ENCODE data around the gene TMPRSS7. TPM values are rescaled to one million over a fixed set of nuclear protein-coding genes. Genes with fewer than 3 reads are reported as not detected.
A peak's percentile ranks its signal among the peaks of the same experiment; 100 is the strongest.

TMPRSS7 gene, protein sequence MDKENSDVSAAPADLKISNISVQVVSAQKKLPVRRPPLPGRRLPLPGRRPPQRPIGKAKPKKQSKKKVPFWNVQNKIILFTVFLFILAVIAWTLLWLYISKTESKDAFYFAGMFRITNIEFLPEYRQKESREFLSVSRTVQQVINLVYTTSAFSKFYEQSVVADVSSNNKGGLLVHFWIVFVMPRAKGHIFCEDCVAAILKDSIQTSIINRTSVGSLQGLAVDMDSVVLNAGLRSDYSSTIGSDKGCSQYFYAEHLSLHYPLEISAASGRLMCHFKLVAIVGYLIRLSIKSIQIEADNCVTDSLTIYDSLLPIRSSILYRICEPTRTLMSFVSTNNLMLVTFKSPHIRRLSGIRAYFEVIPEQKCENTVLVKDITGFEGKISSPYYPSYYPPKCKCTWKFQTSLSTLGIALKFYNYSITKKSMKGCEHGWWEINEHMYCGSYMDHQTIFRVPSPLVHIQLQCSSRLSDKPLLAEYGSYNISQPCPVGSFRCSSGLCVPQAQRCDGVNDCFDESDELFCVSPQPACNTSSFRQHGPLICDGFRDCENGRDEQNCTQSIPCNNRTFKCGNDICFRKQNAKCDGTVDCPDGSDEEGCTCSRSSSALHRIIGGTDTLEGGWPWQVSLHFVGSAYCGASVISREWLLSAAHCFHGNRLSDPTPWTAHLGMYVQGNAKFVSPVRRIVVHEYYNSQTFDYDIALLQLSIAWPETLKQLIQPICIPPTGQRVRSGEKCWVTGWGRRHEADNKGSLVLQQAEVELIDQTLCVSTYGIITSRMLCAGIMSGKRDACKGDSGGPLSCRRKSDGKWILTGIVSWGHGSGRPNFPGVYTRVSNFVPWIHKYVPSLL
- total RNA-seq, result 1 to 10 TPM in 1 of 2 donors, under 1 TPM in 1; 0.24 to 1.6 TPM

DNA sequence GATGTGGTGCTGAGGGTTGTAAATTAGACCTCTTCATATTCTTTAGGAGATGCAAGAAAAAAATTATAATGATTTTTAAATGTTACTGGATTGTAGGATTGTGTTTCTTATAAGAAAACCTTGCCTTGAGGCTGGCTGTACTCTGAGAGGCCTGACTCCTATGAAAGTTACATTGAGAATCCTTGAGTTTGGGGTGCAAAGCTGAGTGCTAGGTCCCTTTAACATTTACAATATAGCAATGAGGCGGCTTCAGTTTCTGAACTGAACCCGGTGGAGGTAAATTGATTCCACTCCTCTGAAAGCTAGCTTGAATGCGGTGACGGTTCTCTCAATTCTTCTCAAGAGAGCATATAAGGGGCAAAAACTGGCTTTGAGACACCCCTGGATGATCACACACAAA, at the start of gene TMPRSS7:
Gene TMPRSS7, plus strand, starts transcription at position 301 of the 400 bp plus-strand sequence. CDS start 110 bp downstream, outside the sequence.
- H3K27ac Mint-ChIP-seq, result no peak within 1 kb of the TSS
- no peaks in the 10 kb centered on the region for H3K9me3 Mint-ChIP-seq
- H3K4me1 Mint-ChIP-seq, result no peaks in the 10 kb centered on the region
- no peak within 1 kb of the TSS for H3K4me3 Mint-ChIP-seq
- ATAC-seq (replicated peaks), result no peak
- H3K27me3 Mint-ChIP-seq, result no peaks in the 10 kb centered on the region
- no peaks in the 10 kb centered on the region for H3K36me3 Mint-ChIP-seq (ENCODE audit: low read depth)

DNA sequence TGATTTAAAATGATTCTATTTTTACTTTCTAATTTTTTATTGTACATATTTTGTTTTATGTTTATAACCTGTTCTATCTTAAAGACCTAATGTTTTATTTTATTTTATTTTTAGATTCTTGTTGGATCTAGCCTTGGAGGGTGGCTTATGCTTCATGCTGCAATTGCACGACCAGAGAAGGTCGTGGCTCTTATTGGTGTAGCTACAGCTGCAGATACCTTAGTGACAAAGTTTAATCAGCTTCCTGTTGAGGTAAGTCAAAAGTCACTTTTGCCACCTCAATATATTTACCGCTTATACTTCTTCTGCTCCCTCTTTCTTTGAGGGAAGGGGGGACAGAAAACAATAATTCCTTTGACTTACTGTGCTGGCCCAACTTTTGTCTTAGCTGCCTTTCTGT, 47.7 kb upstream of the TMPRSS7 start:
- H3K4me3 Mint-ChIP-seq, result peak overlapping the region; percentile 0
- peaks cover 88% of the 10 kb centered on the region for H3K36me3 Mint-ChIP-seq (ENCODE audit: low read depth)
- no peaks in the 10 kb centered on the region for H3K27me3 Mint-ChIP-seq
- no peaks in the 10 kb centered on the region for H3K9me3 Mint-ChIP-seq
- H3K27ac Mint-ChIP-seq, result peak overlapping the region; percentile 51
- H3K4me1 Mint-ChIP-seq, result peaks cover 24% of the 10 kb centered on the region
- no peak for ATAC-seq (replicated peaks)

DNA sequence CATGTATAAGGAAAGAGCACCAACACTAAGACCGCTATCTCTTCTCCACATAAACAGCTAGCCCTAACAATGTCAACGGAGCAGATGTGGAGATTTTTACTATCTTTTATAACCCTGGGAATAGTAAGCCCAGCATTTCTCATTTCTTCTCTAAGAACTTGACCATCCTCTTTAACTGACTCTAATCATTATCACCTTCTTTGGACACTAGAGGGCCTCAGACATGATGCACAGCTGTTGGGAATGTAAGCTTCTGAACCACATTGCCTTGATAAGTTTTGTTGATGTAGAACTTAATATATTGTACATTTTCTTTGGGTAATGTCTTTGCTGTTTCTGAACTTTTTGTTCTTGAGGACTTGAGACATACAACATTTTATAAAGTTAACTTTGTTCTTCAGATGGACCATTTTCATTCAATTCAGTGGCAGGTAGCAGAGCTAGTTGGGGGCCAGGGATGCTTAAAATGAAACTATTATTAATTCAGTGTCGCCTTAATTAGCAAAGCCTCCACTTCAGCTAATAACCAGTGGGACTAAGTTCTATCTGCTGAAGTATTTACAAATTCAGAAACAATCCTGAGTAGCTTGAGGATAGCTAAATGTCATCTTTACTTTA, 45.4 kb upstream of the TMPRSS7 start:
- H3K4me1 Mint-ChIP-seq, result peaks cover 17% of the 10 kb centered on the region
- peak; percentile 34 for ATAC-seq (replicated peaks)
- H3K4me3 Mint-ChIP-seq, result peak overlapping the region; percentile 13
- no peaks in the 10 kb centered on the region for H3K9me3 Mint-ChIP-seq
- no peak overlapping the region for H3K27ac Mint-ChIP-seq
- H3K27me3 Mint-ChIP-seq, result no peaks in the 10 kb centered on the region
- peaks cover 81% of the 10 kb centered on the region for H3K36me3 Mint-ChIP-seq (ENCODE audit: low read depth)

DNA sequence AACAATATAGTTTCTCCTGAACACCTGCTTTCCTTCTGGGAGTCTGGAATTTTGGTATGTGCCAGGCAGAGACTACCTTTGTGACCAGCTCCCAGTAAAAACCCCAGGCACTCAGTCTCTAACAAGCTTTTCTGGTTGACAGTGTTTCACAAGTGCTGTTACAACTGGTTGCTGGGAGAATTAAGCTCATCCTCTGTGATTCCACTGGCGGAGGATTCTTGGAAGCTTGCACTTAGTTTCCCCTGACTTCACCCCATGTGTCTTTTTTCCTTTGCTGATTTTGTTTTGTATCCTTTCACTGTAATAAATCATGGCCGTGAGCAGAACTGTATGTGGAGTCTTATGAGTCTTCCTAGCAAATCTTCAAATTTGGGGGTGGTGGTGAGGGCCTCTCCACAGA, 41.5 kb upstream of the TMPRSS7 start:
- Mint-ChIP-seq H3K4me1 (no peaks in the 10 kb centered on the region), H3K27ac (no peak overlapping the region), H3K36me3 (ENCODE audit: low read depth) (peaks cover 44% of the 10 kb centered on the region), H3K9me3 (peaks cover 5% of the 10 kb centered on the region), H3K27me3 (no peaks in the 10 kb centered on the region), H3K4me3 (no peak overlapping the region)
- ATAC-seq (replicated peaks), result no peak

DNA sequence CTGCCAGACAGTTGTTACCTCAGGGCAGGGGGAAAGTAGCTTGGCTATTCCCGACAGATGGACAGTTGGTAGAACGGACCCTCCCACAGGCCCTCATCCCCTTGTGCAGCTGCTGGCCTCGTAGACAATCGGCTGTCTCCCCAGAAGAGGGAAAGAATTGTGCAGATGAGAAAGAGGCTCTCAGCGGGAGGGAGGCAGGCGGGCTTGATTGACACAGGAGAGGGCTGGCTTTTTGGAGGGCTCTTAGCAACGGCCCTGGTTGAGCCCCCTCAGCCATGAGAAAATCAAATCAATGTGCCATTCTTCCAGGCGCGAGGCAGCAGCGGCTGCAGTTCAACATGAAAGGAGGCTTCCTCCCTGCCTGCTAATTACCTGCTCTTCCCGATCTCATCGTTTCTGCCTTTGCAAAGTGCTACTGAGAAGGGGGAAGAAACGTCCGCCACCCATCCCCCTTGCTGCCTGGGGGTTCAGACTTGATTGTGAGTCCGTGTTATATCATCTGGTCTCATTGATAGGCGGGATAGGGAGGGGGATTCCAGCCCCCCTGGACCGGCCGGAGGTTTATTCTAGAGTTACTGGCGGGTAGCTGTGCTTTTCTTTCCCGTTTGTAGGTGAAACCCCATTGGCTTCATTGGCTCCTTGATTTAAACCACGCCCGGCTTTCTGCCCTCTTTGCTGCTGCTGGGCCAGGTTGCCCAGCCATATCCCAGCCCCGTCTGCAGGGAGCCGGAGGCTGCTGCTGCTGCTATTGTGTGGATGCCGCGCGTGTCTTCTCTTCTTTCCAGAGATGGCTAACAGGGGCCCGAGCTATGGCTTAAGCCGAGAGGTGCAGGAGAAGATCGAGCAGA, 35.7 kb upstream of the TMPRSS7 start, which contains the start of gene TAGLN3:
Gene TAGLN3, plus strand, starts transcription at position 287 of the 848 bp plus-strand sequence. Its CDS starts 501 bp downstream, at position 788.
- peak within 1 kb of the TSS; percentile 53 for H3K27ac Mint-ChIP-seq
- ATAC-seq (replicated peaks), result no peak
- H3K4me3 Mint-ChIP-seq, result peak within 1 kb of the TSS; percentile 81
- H3K27me3 Mint-ChIP-seq, result no peaks in the 10 kb centered on the region
- peaks cover 5% of the 10 kb centered on the region for H3K9me3 Mint-ChIP-seq
- H3K4me1 Mint-ChIP-seq, result peaks cover 31% of the 10 kb centered on the region
- no peaks in the 10 kb centered on the region for H3K36me3 Mint-ChIP-seq (ENCODE audit: low read depth)

DNA sequence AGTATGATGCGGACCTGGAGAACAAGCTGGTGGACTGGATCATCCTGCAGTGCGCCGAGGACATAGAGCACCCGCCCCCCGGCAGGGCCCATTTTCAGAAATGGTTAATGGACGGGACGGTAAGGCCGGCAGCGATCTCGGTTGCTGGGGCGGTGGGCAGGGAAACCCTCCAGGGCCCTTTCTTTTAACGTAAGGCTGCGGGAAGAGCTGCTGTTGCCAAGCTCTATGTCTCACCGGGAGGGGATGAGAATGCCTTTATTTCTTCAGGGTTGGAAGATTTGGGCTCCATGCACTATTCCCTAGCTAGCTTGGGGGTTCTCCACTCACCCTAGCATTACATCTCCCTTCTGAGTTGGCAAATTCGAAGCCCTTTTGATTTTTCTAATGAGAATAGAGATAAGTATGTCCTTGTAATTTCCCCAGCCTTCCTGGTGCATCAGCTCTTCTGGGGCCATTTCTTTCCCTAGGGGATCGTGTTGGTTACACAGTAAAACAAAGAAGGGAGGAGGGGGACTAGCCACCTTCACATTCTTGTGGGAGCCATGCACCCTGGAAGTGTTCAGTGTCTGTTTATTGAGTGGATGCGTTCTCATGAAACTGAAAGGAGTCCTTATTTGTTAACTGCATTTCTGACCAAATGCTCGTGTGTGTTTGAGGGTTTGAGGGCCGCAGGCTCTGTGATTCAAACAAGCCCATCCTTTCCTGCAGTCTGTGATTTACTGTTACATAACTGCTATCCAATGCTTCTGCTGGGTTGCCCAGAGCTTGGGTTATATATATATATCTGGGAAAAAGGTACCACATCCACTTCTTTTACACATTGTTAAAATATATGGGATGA, 34.8 kb upstream of the TMPRSS7 start:
- no peaks in the 10 kb centered on the region for H3K27me3 Mint-ChIP-seq
- peak overlapping the region; percentile 81 for H3K4me3 Mint-ChIP-seq
- no peaks in the 10 kb centered on the region for H3K36me3 Mint-ChIP-seq (ENCODE audit: low read depth)
- H3K9me3 Mint-ChIP-seq, result peaks cover 5% of the 10 kb centered on the region
- peaks cover 39% of the 10 kb centered on the region for H3K4me1 Mint-ChIP-seq
- ATAC-seq (replicated peaks), result no peak
- H3K27ac Mint-ChIP-seq, result peak overlapping the region; percentile 53

DNA sequence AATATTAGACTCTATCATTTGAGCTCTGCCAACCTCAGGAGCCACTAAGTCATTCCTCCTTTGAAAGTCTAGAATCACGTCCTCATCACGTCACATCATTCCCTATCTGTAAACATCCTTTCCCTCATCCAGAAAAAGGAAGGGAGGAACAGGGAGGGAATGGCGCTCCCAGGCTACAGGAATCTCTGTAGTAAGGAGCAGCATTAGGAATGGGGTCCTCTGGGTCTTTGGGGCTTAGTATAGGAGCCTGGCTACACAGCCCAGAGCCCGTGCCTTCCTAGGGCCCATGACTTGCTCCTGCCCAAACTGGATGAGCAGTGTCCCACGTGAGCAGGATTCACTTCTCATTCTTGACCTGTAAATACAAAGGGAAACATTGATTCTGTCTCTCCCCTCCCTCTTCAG, 34.2 kb upstream of the TMPRSS7 start:
- Mint-ChIP-seq H3K4me1 (peaks cover 46% of the 10 kb centered on the region), H3K27ac (no peak overlapping the region), H3K36me3 (ENCODE audit: low read depth) (no peaks in the 10 kb centered on the region), H3K4me3 (peak overlapping the region; percentile 81), H3K27me3 (no peaks in the 10 kb centered on the region), H3K9me3 (peaks cover under 1% of the 10 kb centered on the region)
- ATAC-seq (replicated peaks), result no peak

DNA sequence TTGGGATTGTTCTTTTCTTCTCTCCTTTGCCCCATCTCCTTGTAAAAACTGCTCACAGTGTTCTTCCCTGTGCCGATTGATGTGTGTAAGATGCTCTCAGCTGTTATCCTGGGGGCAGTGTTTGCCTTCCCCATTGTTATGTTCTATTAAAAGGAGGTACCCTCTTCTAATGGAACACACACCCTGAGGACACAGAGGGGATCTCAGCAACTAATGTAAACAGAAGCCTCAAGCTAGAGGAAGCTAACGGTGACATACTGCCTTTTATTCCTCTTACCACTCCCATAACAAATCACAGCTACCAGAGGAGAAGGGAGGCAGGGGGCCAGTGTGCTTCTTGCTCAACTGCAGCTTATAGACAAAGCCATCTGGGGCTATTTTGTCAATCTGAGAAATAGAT, 33.6 kb upstream of the TMPRSS7 start:
- H3K27me3 Mint-ChIP-seq, result no peaks in the 10 kb centered on the region
- H3K4me1 Mint-ChIP-seq, result peaks cover 48% of the 10 kb centered on the region
- no peak for ATAC-seq (replicated peaks)
- H3K4me3 Mint-ChIP-seq, result peak overlapping the region; percentile 79
- no peaks in the 10 kb centered on the region for H3K36me3 Mint-ChIP-seq (ENCODE audit: low read depth)
- no peak overlapping the region for H3K27ac Mint-ChIP-seq
- H3K9me3 Mint-ChIP-seq, result no peaks in the 10 kb centered on the region

DNA sequence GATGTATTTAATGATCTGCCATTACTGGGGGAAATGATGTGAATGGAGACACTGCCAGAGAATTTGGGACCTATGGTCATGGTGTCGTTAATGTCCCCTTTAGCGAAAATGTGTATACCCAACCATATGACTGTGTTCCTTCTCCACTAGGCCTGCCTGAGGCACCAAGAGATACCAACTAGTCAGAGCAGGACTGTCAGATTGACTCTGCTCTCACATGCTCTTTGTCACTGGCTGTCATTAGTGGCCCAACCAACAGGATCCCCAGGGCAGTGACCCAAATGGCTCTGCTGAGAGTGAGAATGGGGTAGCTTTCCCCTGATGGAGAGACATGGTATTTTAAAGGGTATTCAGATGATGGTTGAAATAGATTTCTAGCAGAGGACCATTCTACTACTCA, 33.0 kb upstream of the TMPRSS7 start:
- Mint-ChIP-seq H3K27me3 (no peaks in the 10 kb centered on the region), H3K4me3 (peak overlapping the region; percentile 79), H3K4me1 (peaks cover 48% of the 10 kb centered on the region)

DNA sequence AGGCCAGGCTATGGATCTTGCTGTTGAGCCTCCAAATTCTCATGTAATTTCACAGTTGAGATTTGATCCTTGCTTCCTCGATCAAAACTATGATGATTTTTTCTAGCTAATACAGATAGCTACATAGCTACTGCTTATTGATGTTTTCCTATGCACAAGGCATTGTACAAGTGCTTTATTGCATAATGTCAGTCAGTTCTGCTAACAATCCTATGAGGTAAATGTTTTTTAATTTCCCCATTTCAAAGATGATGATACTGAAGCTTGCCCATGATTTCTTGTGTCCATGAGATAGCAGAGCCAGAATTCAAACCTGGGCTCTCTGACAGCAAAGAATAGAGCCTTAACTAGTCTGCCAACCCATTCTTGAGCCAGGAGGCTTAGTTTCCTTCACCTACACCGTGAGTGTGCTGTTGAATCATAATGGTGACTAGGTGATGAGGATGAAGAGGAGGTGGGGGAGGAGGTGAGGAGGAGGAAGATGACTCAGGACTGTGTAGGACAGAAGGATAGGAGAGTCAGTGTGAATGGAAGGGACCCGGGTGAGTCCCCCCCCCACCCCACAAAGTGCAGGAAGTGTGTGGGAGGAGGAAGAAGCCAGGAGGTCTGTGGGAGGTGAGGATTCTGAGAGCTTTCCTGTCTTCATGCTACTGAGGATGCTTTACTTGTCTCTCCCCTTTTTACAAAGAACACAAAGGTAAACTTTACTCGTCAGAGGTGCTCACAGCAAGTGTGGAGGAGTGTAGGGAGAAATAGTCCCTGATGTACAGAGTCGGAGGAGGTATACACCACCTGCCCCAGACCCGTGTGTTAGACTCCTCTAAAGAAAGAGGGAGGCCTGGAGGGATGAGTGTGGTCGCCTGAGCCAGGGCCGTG, 32.2 kb upstream of the TMPRSS7 start:
- Mint-ChIP-seq H3K4me1 (peaks cover 48% of the 10 kb centered on the region), H3K27me3 (no peaks in the 10 kb centered on the region), H3K4me3 (peak overlapping the region; percentile 79), H3K9me3 (no peaks in the 10 kb centered on the region), H3K27ac (peak overlapping the region; percentile 93), H3K36me3 (ENCODE audit: low read depth) (no peaks in the 10 kb centered on the region)
- peak; percentile 89 for ATAC-seq (replicated peaks)

More for the DNA sequence above, 33.0 kb upstream of the TMPRSS7 start:
- no peaks in the 10 kb centered on the region for H3K9me3 Mint-ChIP-seq
- H3K36me3 Mint-ChIP-seq (ENCODE audit: low read depth), result no peaks in the 10 kb centered on the region
- no peak overlapping the region for H3K27ac Mint-ChIP-seq
- ATAC-seq (replicated peaks), result peak; percentile 55

DNA sequence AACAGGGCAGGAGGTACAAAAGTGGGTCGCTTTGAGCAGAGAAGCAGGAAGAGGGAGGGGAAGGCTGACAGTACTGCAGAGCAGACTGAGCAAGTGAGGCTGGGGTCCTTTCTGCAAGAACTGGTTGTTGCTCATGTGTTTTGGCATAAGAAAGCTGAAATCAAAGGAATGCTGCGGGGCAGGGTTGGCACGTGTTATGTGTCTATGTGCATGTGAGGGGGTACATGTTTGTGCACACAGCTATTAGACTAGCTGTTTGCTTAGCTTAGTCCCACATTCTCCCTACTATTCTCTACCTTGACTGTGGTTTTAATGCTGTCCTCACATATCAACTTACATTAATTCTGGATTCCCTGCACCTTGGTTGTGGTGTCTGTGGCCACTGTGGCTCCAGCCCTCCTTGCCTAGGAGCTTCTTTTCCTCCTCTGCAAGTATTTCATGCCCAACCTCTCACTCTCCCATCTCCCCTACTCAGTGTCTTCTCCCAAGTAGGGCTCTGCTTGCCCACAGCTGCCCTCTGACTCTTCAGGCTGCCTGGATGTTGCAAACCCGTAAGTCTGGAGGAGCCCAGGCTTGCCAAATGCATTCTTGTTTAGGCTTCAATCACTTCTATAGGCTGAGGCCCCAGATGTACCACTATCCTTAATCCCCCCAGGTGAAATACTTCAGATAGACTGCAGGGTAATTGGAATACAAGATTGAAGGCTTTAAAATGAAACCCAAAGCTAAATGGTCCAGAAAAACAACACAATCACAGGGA, 31.0 kb upstream of the TMPRSS7 start:
- Mint-ChIP-seq H3K4me3 (peak overlapping the region; percentile 79), H3K4me1 (peaks cover 48% of the 10 kb centered on the region), H3K36me3 (ENCODE audit: low read depth) (no peaks in the 10 kb centered on the region), H3K27me3 (no peaks in the 10 kb centered on the region), H3K27ac (peak overlapping the region; percentile 93), H3K9me3 (no peaks in the 10 kb centered on the region)
- ATAC-seq (replicated peaks), result no peak

DNA sequence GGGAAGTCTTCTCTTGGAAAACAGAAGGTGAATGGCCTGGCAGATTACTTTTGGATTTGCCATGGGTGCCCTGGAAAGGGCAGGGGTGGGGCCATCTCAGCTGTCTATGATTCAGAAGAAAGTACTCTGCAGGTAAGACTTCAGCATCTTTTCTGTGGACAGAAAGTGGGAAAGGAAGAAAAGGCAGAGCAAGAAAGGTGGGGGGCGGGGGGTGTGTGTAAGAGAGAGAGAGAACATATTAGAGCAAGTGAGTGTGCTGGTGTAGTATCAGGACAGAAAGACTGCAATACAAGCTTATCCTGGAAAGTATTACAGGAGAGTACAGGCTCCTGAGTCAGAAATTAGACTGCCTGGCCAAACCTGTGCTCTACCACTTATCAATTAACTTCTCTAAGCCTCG, 30.3 kb upstream of the TMPRSS7 start:
- peak overlapping the region; percentile 39 for H3K27ac Mint-ChIP-seq
- ATAC-seq (replicated peaks), result no peak
- no peaks in the 10 kb centered on the region for H3K36me3 Mint-ChIP-seq (ENCODE audit: low read depth)
- H3K9me3 Mint-ChIP-seq, result no peaks in the 10 kb centered on the region
- H3K4me3 Mint-ChIP-seq, result peak overlapping the region; percentile 79
- H3K27me3 Mint-ChIP-seq, result no peaks in the 10 kb centered on the region
- H3K4me1 Mint-ChIP-seq, result peaks cover 48% of the 10 kb centered on the region
